ENCODE measurements around the gene BBC3. TPM values are rescaled to one million over a fixed set of nuclear protein-coding genes. Genes with fewer than 3 reads are reported as not detected.
A peak's percentile ranks its signal among the peaks of the same experiment; 100 is the strongest.

The BBC3 gene
- total RNA-seq, 1 donor from 2014 or later: 12.6 TPM

GRCh38 chr19:47210180-47210490 lies 20.9 kb downstream of the BBC3 start:
- FAIRE-seq (no peak), DNase-seq (ENCODE audit: low read depth) (no peak)
- H3K36me3 ChIP-seq (ENCODE audit: control insufficient read depth, insufficient read depth, low read length): peaks cover 10% of the 10 kb centered on the region
- TF ChIP-seq CTCF (IDR thresholded peaks at IDR 0.05; ENCODE audit: insufficient read depth, low read length, severe bottlenecking): no peak
- H3K4me3 ChIP-seq (ENCODE audit: low read depth, low read length): no peak overlapping the region
- H3K27me3 ChIP-seq (ENCODE audit: control insufficient read depth, insufficient read depth, low read length): no peaks in the 10 kb centered on the region

GRCh38 chr19:47209319-47210179 lies 21.4 kb downstream of the BBC3 start:
- DNase-seq (ENCODE audit: low read depth) (no peak), FAIRE-seq (peak; percentile 40)
- Histone ChIP-seq H3K4me3 (ENCODE audit: low read depth, low read length) (no peak overlapping the region), H3K27me3 (ENCODE audit: control insufficient read depth, insufficient read depth, low read length) (no peaks in the 10 kb centered on the region), H3K36me3 (ENCODE audit: control insufficient read depth, insufficient read depth, low read length) (peaks cover 12% of the 10 kb centered on the region)
- TF ChIP-seq CTCF (IDR thresholded peaks at IDR 0.05; ENCODE audit: insufficient read depth, low read length, severe bottlenecking): no peak

GRCh38 chr19:47203254-47203653 lies 27.7 kb downstream of the BBC3 start:
- DNase-seq (ENCODE audit: low read depth): no peak
- TF ChIP-seq CTCF (IDR thresholded peaks at IDR 0.05; ENCODE audit: insufficient read depth, low read length, severe bottlenecking): no peak
- Histone ChIP-seq H3K36me3 (ENCODE audit: control insufficient read depth, insufficient read depth, low read length) (peaks cover 9% of the 10 kb centered on the region), H3K4me3 (ENCODE audit: low read depth, low read length) (no peak overlapping the region), H3K27me3 (ENCODE audit: control insufficient read depth, insufficient read depth, low read length) (no peaks in the 10 kb centered on the region)
- no peak for FAIRE-seq

GRCh38 chr19:47200530-47200929 lies 30.5 kb downstream of the BBC3 start:
- no peaks in the 10 kb centered on the region for H3K27me3 ChIP-seq (ENCODE audit: control insufficient read depth, insufficient read depth, low read length)
- no peak for TF ChIP-seq CTCF (IDR thresholded peaks at IDR 0.05; ENCODE audit: insufficient read depth, low read length, severe bottlenecking)
- H3K36me3 ChIP-seq (ENCODE audit: control insufficient read depth, insufficient read depth, low read length): peaks cover 6% of the 10 kb centered on the region
- DNase-seq (ENCODE audit: low read depth) (no peak), FAIRE-seq (no peak)
- no peak overlapping the region for H3K4me3 ChIP-seq (ENCODE audit: low read depth, low read length)

- FAIRE-seq (no peak), DNase-seq (ENCODE audit: low read depth) (peak; percentile 60)
- H3K36me3 ChIP-seq (ENCODE audit: control insufficient read depth, insufficient read depth, low read length): peaks cover 4% of the 10 kb centered on the region
- H3K4me3 ChIP-seq (ENCODE audit: low read depth, low read length): no peak overlapping the region
- no peaks in the 10 kb centered on the region for H3K27me3 ChIP-seq (ENCODE audit: control insufficient read depth, insufficient read depth, low read length)
- TF ChIP-seq CTCF (IDR thresholded peaks at IDR 0.05; ENCODE audit: insufficient read depth, low read length, severe bottlenecking): no peak
Observed at GRCh38 chr19:47197141-47197540, 33.9 kb downstream of the BBC3 start.

- H3K27me3 ChIP-seq (ENCODE audit: control insufficient read depth, insufficient read depth, low read length): no peaks in the 10 kb centered on the region
- peaks cover 7% of the 10 kb centered on the region for H3K36me3 ChIP-seq (ENCODE audit: control insufficient read depth, insufficient read depth, low read length)
- FAIRE-seq (no peak), DNase-seq (ENCODE audit: low read depth) (no peak)
- TF ChIP-seq CTCF (IDR thresholded peaks at IDR 0.05; ENCODE audit: insufficient read depth, low read length, severe bottlenecking): no peak
- H3K4me3 ChIP-seq (ENCODE audit: low read depth, low read length): no peak overlapping the region
Observed at GRCh38 chr19:47195434-47195833, 35.6 kb downstream of the BBC3 start.
